Measurements from ENCODE around the gene SLC22A5.

The SLC22A5 gene

DNA sequence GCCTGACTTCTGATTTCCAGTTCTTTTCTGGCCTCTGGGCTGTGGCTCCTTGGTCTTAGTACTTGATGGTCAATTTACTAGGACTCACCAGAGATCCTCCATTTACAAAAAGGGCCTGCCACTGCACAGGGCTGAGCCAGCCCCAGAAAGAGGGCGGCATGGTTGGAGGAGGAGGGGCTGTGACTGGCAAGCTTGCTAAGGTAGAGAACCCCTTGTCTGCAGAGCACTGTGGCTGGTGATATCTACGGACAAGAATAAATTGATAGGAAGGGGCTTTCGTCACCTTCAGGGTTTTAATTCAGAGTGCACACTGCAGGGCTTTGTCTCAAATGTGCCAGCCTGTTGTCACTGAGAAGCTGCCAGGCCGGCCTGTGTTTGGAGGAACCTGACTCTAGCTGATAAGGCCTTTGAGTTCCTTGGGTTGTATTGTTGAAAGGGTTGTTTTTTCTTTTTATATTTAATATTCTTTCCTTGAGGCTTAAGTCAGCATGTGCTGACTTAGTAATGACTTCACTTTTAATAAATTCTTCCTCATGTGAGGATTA is 15.1 kb downstream of the SLC22A5 start:
- DNase-seq (ENCODE audit: low spot score): no peak
- TF ChIP-seq, protein P1, sequence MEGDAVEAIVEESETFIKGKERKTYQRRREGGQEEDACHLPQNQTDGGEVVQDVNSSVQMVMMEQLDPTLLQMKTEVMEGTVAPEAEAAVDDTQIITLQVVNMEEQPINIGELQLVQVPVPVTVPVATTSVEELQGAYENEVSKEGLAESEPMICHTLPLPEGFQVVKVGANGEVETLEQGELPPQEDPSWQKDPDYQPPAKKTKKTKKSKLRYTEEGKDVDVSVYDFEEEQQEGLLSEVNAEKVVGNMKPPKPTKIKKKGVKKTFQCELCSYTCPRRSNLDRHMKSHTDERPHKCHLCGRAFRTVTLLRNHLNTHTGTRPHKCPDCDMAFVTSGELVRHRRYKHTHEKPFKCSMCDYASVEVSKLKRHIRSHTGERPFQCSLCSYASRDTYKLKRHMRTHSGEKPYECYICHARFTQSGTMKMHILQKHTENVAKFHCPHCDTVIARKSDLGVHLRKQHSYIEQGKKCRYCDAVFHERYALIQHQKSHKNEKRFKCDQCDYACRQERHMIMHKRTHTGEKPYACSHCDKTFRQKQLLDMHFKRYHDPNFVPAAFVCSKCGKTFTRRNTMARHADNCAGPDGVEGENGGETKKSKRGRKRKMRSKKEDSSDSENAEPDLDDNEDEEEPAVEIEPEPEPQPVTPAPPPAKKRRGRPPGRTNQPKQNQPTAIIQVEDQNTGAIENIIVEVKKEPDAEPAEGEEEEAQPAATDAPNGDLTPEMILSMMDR (IDR thresholded peaks at IDR 0.05; ENCODE audit: extremely low read depth, insufficient read depth, missing control alignments): no peak
- in situ Hi-C loops (cut with MboI; ENCODE audit: low pct_unique_long_range_greater_than_20kb, low sequenced_read_pairs, unreplicated experiment): loop anchor here (10.0 kb wide), 2 partner anchors 110 to 440 kb away; partner anchors contain the start of gene IRF1

DNA sequence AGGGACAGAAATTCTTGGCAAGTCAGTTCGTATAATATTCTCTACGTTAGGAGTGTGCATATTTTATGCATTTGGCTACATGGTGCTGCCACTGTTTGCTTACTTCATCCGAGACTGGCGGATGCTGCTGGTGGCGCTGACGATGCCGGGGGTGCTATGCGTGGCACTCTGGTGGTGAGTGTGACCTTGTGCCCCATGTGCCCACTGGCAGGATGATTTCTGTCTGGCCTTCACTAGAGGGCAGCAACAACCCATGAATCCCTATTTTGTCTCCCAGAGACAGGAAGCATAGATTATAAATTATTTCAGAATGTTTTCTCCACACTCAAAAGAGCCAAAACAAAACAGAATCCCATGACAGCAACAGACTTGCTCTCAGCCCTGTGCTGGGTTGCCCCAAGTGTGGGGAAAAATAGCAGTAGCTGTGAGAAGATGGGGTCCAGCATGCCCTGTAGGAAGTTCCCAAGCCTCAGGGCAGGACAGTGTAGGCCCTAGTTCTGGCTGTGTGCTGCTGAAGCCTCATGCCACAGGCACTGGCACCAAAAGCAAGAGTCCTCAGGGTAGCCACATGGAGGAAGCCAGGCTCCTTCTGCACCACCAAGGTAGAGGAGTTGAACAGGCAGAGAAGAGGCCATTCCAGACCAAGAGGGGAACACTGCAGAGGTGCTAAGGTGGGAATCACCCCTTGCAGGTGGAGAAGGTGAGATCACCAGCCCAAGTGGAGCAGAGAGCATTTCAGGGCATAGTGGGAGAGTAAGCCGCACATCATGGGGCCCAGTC is 16.0 kb downstream of the SLC22A5 start:
- DNase-seq (ENCODE audit: low spot score): peak; percentile 63
- in situ Hi-C loops (cut with MboI; ENCODE audit: low pct_unique_long_range_greater_than_20kb, low sequenced_read_pairs, unreplicated experiment): loop anchor here (10.0 kb wide), 2 partner anchors 109 to 439 kb away; partner anchors contain the start of gene IRF1
- TF ChIP-seq, protein P1 (IDR thresholded peaks at IDR 0.05; ENCODE audit: extremely low read depth, insufficient read depth, missing control alignments): peak; percentile 66

DNA sequence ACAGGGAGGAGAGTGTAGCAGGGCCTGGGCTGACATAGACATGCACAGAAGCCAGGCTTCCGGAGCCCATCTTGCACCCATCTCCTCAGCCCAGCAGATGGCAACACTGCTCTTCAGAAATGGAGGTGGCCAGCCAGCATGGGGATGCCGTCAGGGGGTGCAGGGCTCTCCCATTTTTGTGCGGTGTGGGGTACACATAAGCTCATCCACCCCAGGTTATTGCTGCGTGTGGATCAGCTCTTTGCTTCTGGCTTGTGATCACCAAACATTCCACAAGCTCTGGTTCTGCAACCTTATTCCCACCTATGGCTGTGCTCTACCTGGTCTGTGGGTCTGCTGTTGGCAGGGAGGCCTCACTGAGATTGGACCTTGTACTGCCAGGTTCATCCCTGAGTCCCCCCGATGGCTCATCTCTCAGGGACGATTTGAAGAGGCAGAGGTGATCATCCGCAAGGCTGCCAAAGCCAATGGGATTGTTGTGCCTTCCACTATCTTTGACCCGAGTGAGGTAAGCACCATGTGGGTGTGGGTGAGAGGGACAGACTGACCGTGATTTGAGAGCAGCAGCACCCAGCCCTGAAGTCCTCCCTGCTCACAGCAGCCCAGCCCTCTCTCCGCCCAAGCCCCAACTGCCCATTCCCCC is 17.3 kb downstream of the SLC22A5 start:
- DNase-seq (ENCODE audit: low spot score): peak; percentile 81
- TF ChIP-seq, protein P1 (IDR thresholded peaks at IDR 0.05; ENCODE audit: extremely low read depth, insufficient read depth, missing control alignments): peak; percentile 89
- in situ Hi-C loops (cut with MboI; ENCODE audit: low pct_unique_long_range_greater_than_20kb, low sequenced_read_pairs, unreplicated experiment): loop anchor here (10.0 kb wide), 2 partner anchors 108 to 438 kb away; partner anchors contain the start of gene IRF1

DNA sequence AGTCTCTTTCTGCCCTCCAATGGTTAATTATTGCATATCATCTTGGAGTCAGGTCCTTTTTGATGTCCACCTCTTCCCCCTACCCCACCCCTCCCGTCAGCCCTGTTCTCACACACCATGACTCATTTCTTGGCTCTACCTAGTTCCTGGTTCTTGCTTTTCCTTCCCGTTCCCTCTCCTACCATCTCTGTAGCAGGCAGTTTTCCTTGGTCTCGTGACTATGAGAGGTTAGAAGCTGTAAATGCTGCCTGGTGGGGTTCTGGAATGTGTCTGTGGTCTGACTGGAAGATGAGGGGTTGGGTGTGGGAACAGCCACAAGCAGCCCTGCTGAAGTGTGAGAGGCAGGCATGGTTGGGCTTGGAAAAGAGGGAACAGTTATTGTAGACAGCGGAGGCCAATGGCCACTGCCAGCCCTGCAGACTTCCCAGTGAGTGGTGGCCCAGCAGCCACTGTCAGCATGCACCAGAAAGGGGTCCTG is 18.2 kb downstream of the SLC22A5 start:
- in situ Hi-C loops (cut with MboI; ENCODE audit: low pct_unique_long_range_greater_than_20kb, low sequenced_read_pairs, unreplicated experiment): loop anchor here (10.0 kb wide), 2 partner anchors 107 to 437 kb away; partner anchors contain the start of gene IRF1
- TF ChIP-seq, protein P1 (IDR thresholded peaks at IDR 0.05; ENCODE audit: extremely low read depth, insufficient read depth, missing control alignments): no peak
- DNase-seq (ENCODE audit: low spot score): no peak

DNA sequence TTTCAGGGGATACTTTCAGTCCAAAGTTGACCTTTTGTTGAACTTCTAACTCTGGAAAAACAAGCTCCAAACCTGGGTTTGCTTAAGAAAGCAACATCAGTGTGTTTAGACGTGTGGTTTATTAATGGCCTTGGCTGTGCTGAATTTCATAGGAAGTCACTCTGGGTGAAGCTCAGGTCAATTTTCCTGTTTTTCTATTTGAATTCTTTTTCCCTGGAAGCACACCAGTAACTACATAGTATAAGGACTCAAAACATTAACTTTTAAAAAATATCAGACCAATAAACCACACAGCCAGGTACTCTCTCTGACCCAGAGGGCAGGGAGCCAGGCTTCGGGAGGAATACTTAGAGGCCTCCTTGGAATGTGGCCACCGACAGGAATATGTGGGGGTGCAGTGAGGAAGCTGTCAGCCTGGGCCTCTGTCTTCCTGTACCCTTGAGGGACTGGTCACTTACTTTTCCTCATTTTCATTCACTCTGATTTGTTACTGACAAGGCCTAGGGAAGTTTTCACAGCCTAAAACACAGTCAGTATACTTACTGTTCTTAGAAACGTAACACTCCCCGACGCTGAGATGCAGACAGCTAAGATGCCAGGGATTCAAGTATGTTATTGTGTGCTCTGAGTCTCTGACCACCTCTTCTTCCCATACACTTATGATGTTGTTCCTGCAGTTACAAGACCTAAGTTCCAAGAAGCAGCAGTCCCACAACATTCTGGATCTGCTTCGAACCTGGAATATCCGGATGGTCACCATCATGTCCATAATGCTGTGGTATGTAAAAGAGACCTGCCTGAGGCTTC is 18.9 kb downstream of the SLC22A5 start:
- no peak for DNase-seq (ENCODE audit: low spot score)
- in situ Hi-C loops (cut with MboI; ENCODE audit: low pct_unique_long_range_greater_than_20kb, low sequenced_read_pairs, unreplicated experiment): loop anchor here (10.0 kb wide), 2 partner anchors 106 to 436 kb away; partner anchors contain the start of gene IRF1
- TF ChIP-seq, protein P1 (IDR thresholded peaks at IDR 0.05; ENCODE audit: extremely low read depth, insufficient read depth, missing control alignments): no peak

DNA sequence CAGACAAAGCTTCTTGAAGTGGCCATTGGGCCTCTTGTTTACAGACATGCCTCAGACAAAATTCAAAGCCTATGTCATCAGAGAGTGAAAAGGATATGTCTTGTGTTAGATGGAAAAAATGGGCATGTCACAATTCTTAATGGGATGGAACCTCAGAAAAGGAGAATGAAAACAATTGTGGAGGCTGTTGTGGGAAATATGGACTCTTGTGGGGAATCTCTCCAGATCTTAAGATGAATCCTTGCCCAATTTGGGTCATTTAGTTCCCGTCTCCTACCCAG is 19.5 kb downstream of the SLC22A5 start:
- in situ Hi-C loops (cut with MboI; ENCODE audit: low pct_unique_long_range_greater_than_20kb, low sequenced_read_pairs, unreplicated experiment): loop anchor here (10.0 kb wide), 2 partner anchors 106 to 436 kb away; partner anchors contain the start of gene IRF1
- no peak for DNase-seq (ENCODE audit: low spot score)
- TF ChIP-seq, protein P1 (IDR thresholded peaks at IDR 0.05; ENCODE audit: extremely low read depth, insufficient read depth, missing control alignments): no peak
